Sigmoid colon (tissue), 4 donors: ENCODE results near the gene ALOX12B.

ENCODE experiments used
- CTCF ChIP-seq, 4 experiments: fragments of 450-650 bp in 3 of 4; fragments of 200-600 bp in 1 of 4; IDR thresholded peaks; one replicate each; pipeline ENCODE4 v1.5.1; 2016 to 2019; ENCODE audit warnings: antibody characterized with exemption in 4 of 4, mild to moderate bottlenecking in 3 of 4, moderate library complexity in 2 of 4
- POLR2A ChIP-seq, 2 donors: fragments of 450-650 bp; IDR thresholded peaks; one replicate each; pipeline ENCODE4 v1.6.1; 2016; ENCODE audit warnings: antibody characterized with exemption in 2 of 2, mild to moderate bottlenecking in 2 of 2, moderate library complexity in 2 of 2
- POLR2AphosphoS5 ChIP-seq, 4 donors: sonication (generic); formaldehyde crosslinking; IDR thresholded peaks; one replicate each; pipeline ENCODE4 v1.6.1; 2017; ENCODE audit warnings: antibody characterized with exemption in 4 of 4

GRCh38 chr17:8038954-8039610, 48.4 kb downstream of the ALOX12B start, which contains the start of gene ALOX15B:
- no peak for TF ChIP-seq CTCF (IDR thresholded peaks at IDR 0.05)
- TF ChIP-seq POLR2A (IDR thresholded peaks at IDR 0.05): no peak
- no peak for TF ChIP-seq POLR2AphosphoS5 (IDR thresholded peaks at IDR 0.05)
